ENCODE data around the gene CCL7.

The CCL7 gene

GRCh38 chr17:34253139-34253525 lies 16.9 kb upstream of the CCL7 start:
- no peak for TF ChIP-seq PPARA (CRISPR knock-in tag; IDR thresholded peaks at IDR 0.05; ENCODE audit: borderline replicate concordance)
- no peak for TF ChIP-seq RARB (CRISPR knock-in tag; IDR thresholded peaks at IDR 0.05)
- TF ChIP-seq BACH2 (CRISPR knock-in tag; IDR thresholded peaks at IDR 0.05; ENCODE audit: borderline replicate concordance): no peak
- no peak for TF ChIP-seq CREB5 (CRISPR knock-in tag; IDR thresholded peaks at IDR 0.05; ENCODE audit: low read depth)
- TF ChIP-seq GLIS3 (CRISPR knock-in tag; IDR thresholded peaks at IDR 0.05): no peak
- no peak for TF ChIP-seq OSR1 (CRISPR knock-in tag; IDR thresholded peaks at IDR 0.05)
- no peak for TF ChIP-seq ARNTL (CRISPR knock-in tag; IDR thresholded peaks at IDR 0.05; ENCODE audit: borderline replicate concordance, low read depth)
- TF ChIP-seq ZFP3 (CRISPR knock-in tag; IDR thresholded peaks at IDR 0.05): no peak
- TF ChIP-seq ZNF70 (CRISPR knock-in tag; IDR thresholded peaks at IDR 0.05): no peak
- TF ChIP-seq ZNF565 (CRISPR knock-in tag; conservative IDR thresholded peaks at IDR 0.05; ENCODE audit: low read depth): no peak
- TF ChIP-seq CSRNP3 (CRISPR knock-in tag; IDR thresholded peaks at IDR 0.05): no peak
- no peak for TF ChIP-seq ESRRG (CRISPR knock-in tag; IDR thresholded peaks at IDR 0.05)
- no peak for TF ChIP-seq ZC3H10 (CRISPR knock-in tag; IDR thresholded peaks at IDR 0.05)
- no peak for TF ChIP-seq TCF4 (CRISPR knock-in tag; IDR thresholded peaks at IDR 0.05; ENCODE audit: borderline replicate concordance)
- ATAC-seq: no peak

- peak; percentile 53 for ATAC-seq
- TF ChIP-seq ZFP30 (CRISPR knock-in tag; IDR thresholded peaks at IDR 0.05): no peak
- TF ChIP-seq POU6F1 (CRISPR knock-in tag; IDR thresholded peaks at IDR 0.05; ENCODE audit: borderline replicate concordance, low read depth): no peak
- TF ChIP-seq ZNF565 (CRISPR knock-in tag; conservative IDR thresholded peaks at IDR 0.05; ENCODE audit: low read depth): no peak
- no peak for TF ChIP-seq SNAI2 (CRISPR knock-in tag; IDR thresholded peaks at IDR 0.05)
- no peak for TF ChIP-seq ZFP3 (CRISPR knock-in tag; IDR thresholded peaks at IDR 0.05)
- no peak for TF ChIP-seq BACH2 (CRISPR knock-in tag; IDR thresholded peaks at IDR 0.05; ENCODE audit: borderline replicate concordance)
- no peak for TF ChIP-seq OSR1 (CRISPR knock-in tag; IDR thresholded peaks at IDR 0.05)
- no peak for TF ChIP-seq ESRRG (CRISPR knock-in tag; IDR thresholded peaks at IDR 0.05)
- TF ChIP-seq CSDC2 (CRISPR knock-in tag; IDR thresholded peaks at IDR 0.05): no peak
- no peak for TF ChIP-seq TSHZ2 (CRISPR knock-in tag; IDR thresholded peaks at IDR 0.05)
- no peak for TF ChIP-seq TOX (CRISPR knock-in tag; IDR thresholded peaks at IDR 0.05; ENCODE audit: borderline replicate concordance)
- no peak for TF ChIP-seq GLIS3 (CRISPR knock-in tag; IDR thresholded peaks at IDR 0.05)
- TF ChIP-seq CREB5 (CRISPR knock-in tag; IDR thresholded peaks at IDR 0.05; ENCODE audit: low read depth): no peak
- no peak for TF ChIP-seq CSRNP3 (CRISPR knock-in tag; IDR thresholded peaks at IDR 0.05)
- no peak for TF ChIP-seq TCF4 (CRISPR knock-in tag; IDR thresholded peaks at IDR 0.05; ENCODE audit: borderline replicate concordance)
- TF ChIP-seq PPARA (CRISPR knock-in tag; IDR thresholded peaks at IDR 0.05; ENCODE audit: borderline replicate concordance): no peak
- no peak for TF ChIP-seq ZNF70 (CRISPR knock-in tag; IDR thresholded peaks at IDR 0.05)
- TF ChIP-seq ZC3H10 (CRISPR knock-in tag; IDR thresholded peaks at IDR 0.05): no peak
Observed at GRCh38 chr17:34254146-34254545, 15.9 kb upstream of the CCL7 start.

Measured in SK-N-SH treated with all-trans-retinoic acid at 6 μM for 48 hours (cell line).